ENCODE data around the gene POLRMT. TPM values are rescaled to one million over a fixed set of nuclear protein-coding genes. Genes with fewer than 3 reads are reported as not detected.
A peak's percentile ranks its signal among the peaks of the same experiment; 100 is the strongest.
"Not testable (repeated sequence)": the region's sequence is repeated elsewhere in the genome, so short reads cannot be mapped to it uniquely, and the experiment has no call there.

POLRMT gene
- total RNA-seq, 1 donor from 2014 or later, result 55.5 TPM

- not testable (repeated sequence) for ATAC-seq, DNase-seq
- intact Hi-C loops (cut with micrococcal nuclease), result loop anchor here (5.0 kb wide), 1 partner anchor 65 kb away; no protein-coding TSS in a partner anchor
These were observed 33.7 kb upstream of the POLRMT start for GRCh38 chr19:666985-667573.

- DNase-seq (peak; percentile 90), ATAC-seq (peak; percentile 51)
- intact Hi-C loops (cut with micrococcal nuclease), result loop anchor here (5.0 kb wide), 1 partner anchor 67 kb away; no protein-coding TSS in a partner anchor
These were observed 31.6 kb upstream of the POLRMT start for GRCh38 chr19:664913-665443.

- intact Hi-C loops (cut with micrococcal nuclease), result no loop called here
- DNase-seq (no peak), ATAC-seq (no peak)
These were observed 30.4 kb upstream of the POLRMT start for GRCh38 chr19:663682-664117.

- DNase-seq (peak; percentile 96), ATAC-seq (peak; percentile 85)
- intact Hi-C loops (cut with micrococcal nuclease), result no loop called here
These were observed 29.8 kb upstream of the POLRMT start, which contains the start of gene RNF126 for GRCh38 chr19:662962-663681. Gene RNF126 (minus strand): TSS chr19:663214. CDS start chr19:663121, 93 bp downstream.

- no peak for ATAC-seq
- intact Hi-C loops (cut with micrococcal nuclease), result no loop called here
- peak; percentile 55 for DNase-seq
These were observed 29.0 kb upstream of the POLRMT start for GRCh38 chr19:662207-662961.

GRCh38 chr19:661427-662196 lies 28.3 kb upstream of the POLRMT start:
- intact Hi-C loops (cut with micrococcal nuclease), result no loop called here
- DNase-seq, result peak; percentile 56

GRCh38 chr19:660793-661426 lies 27.6 kb upstream of the POLRMT start:
- intact Hi-C loops (cut with micrococcal nuclease), result no loop called here
- no peak for DNase-seq
- no peak for ATAC-seq

More at GRCh38 chr19:661427-662196, 28.3 kb upstream of the POLRMT start:
- ATAC-seq, result no peak

- DNase-seq (peak; percentile 79), ATAC-seq (peak; percentile 42)
- intact Hi-C loops (cut with micrococcal nuclease), result no loop called here
These were observed 25.8 kb upstream of the POLRMT start for GRCh38 chr19:658916-659839.

GRCh38 chr19:658059-658839 lies 24.9 kb upstream of the POLRMT start:
- DNase-seq, result no peak
- no peak for ATAC-seq
- intact Hi-C loops (cut with micrococcal nuclease), result no loop called here

- ATAC-seq (no peak), DNase-seq (no peak)
- intact Hi-C loops (cut with micrococcal nuclease), result no loop called here
These were observed 24.3 kb upstream of the POLRMT start for GRCh38 chr19:657611-658010.

- DNase-seq (no peak), ATAC-seq (no peak)
- intact Hi-C loops (cut with micrococcal nuclease), result no loop called here
These were observed 23.6 kb upstream of the POLRMT start for GRCh38 chr19:656751-657559.

GRCh38 chr19:655691-656090 lies 22.4 kb upstream of the POLRMT start:
- DNase-seq (no peak), ATAC-seq (no peak)
- intact Hi-C loops (cut with micrococcal nuclease), result no loop called here

GRCh38 chr19:653425-653824 lies 20.1 kb upstream of the POLRMT start:
- DNase-seq (no peak), ATAC-seq (no peak)
- intact Hi-C loops (cut with micrococcal nuclease), result no loop called here

GRCh38 chr19:652467-653389 lies 19.4 kb upstream of the POLRMT start:
- intact Hi-C loops (cut with micrococcal nuclease), result no loop called here
- DNase-seq (no peak), ATAC-seq (no peak)

- no peak for ATAC-seq
- no peak for DNase-seq
- intact Hi-C loops (cut with micrococcal nuclease), result no loop called here
These were observed 18.7 kb upstream of the POLRMT start for GRCh38 chr19:651991-652390.
